HCT116 (cell line): ENCODE results near the gene CA11. TPM values are rescaled to one million over a fixed set of nuclear protein-coding genes. Genes with fewer than 3 reads are reported as not detected.

ENCODE experiments used
- ATAC-seq: fragments of 200-7000 bp; cut with Tn5 transposase; 2 replicates; pipeline ENCODE4 v1.9.1; 2020; ENCODE audit warnings: mild to moderate bottlenecking, moderate library complexity
- BruUV-seq: library from RNA; stranded (reverse); fragments of 400-500 nt; replicated peaks from 2 replicates; lab custom pipeline; 2021; lab: Mats Ljungman, UMichigan
- CTCF ChIA-PET: fragments of 300-600 bp; sonication (Branson Sonifier 250); formaldehyde crosslinking; loops from one replicate; lab custom pipeline; 2021; ENCODE audit warnings: antibody characterized with exemption; lab: Charles Lee
- POLR2A ChIA-PET: fragments of 300-600, 350-600 bp; sonication (Branson Sonifier 250); formaldehyde crosslinking; loops from one replicate; lab custom pipeline; 2021; ENCODE audit warnings: antibody characterized with exemption; lab: Charles Lee
- RAD21 ChIA-PET, 2 experiments: fragments of 300-600 bp; sonication (Branson Sonifier 250); formaldehyde crosslinking; loops; one replicate each; lab custom pipeline; 2023; ENCODE audit warnings: low total read pairs in 2 of 2; ENCODE audit not compliant: uncharacterized antibody in 2 of 2, unreplicated experiment in 2 of 2, low non-redundant PET in 1 of 2; lab: Charles Lee
- DNase-seq: peaks from one replicate; pipeline ENCODE4 v3.0.0-alpha.2; 2010; ENCODE audit warnings: low read depth, low spot score
- H2AFZ ChIP-seq: fragments of 200-600 bp; shearing (Covaris generic), sonication (generic); 2 replicates; pipeline ENCODE4 v1.6.1; 2017; ENCODE audit warnings: low read depth, mixed run types, mixed read lengths, antibody characterized with exemption, low read length; ENCODE audit not compliant: poor library complexity, severe bottlenecking
- H3K27ac ChIP-seq: 2 replicates; pipeline ENCODE4 v1.5.1; 2012; ENCODE audit warnings: low read depth, low read length
- H3K27me3 ChIP-seq: fragments of 200-600 bp; sonication (generic); 2 replicates; pipeline ENCODE4 v1.6.1; 2016; ENCODE audit warnings: mixed run types, low read length, mixed read lengths; ENCODE audit not compliant: insufficient read depth
- H3K36me3 ChIP-seq, 2 experiments: fragments of 200-500 bp in 1 of 2; fragments of 200-600 bp in 1 of 2; sonication (Bioruptor generic) in 1 of 2; sonication (generic) in 1 of 2; 2 replicates each; pipeline versions ENCODE4 v1.5.1 to v1.6.1; 2014 to 2016; ENCODE audit warnings: low read length in 2 of 2, inconsistent platforms in 1 of 2, mixed read lengths in 1 of 2, mixed run types in 1 of 2; ENCODE audit not compliant: insufficient read depth in 2 of 2, control insufficient read depth in 1 of 2
- H3K4me1 ChIP-seq, 2 experiments: fragments of 200-600 bp in 1 of 2; sonication (generic) in 1 of 2; 2 replicates each; pipeline versions ENCODE4 v1.5.1 to v1.6.1; 2012 to 2017; ENCODE audit warnings: low read length in 2 of 2, inconsistent platforms in 1 of 2, mild to moderate bottlenecking in 1 of 2, mixed read lengths in 1 of 2, mixed run types in 1 of 2, moderate library complexity in 1 of 2; ENCODE audit not compliant: insufficient read depth in 2 of 2, control insufficient read depth in 1 of 2
- H3K4me2 ChIP-seq: fragments of 200-600 bp; sonication (generic); 2 replicates; pipeline ENCODE4 v1.6.1; 2017; ENCODE audit warnings: mixed run types, low read length, mixed read lengths
- H3K4me3 ChIP-seq, 2 experiments: fragments of 200-600 bp in 1 of 2; sonication (generic) in 1 of 2; replicated peaks in 1 of 2; 2 replicates each; pipeline ENCODE4 v1.5.1; 2011 to 2016; ENCODE audit warnings: low read length in 2 of 2, control low read depth in 1 of 2, low read depth in 1 of 2, mild to moderate bottlenecking in 1 of 2, mixed read lengths in 1 of 2, mixed run types in 1 of 2
- H3K79me2 ChIP-seq: fragments of 200-600 bp; sonication (generic); 2 replicates; pipeline ENCODE4 v1.6.1; 2017; ENCODE audit warnings: mild to moderate bottlenecking, mixed run types, low read length, moderate library complexity, mixed read lengths; ENCODE audit not compliant: insufficient read depth
- H3K9ac ChIP-seq: fragments of 200-600 bp; sonication (generic); 2 replicates; pipeline ENCODE4 v1.6.1; 2016; ENCODE audit warnings: low read length, mixed read lengths
- H3K9me2 ChIP-seq: fragments of 200-600 bp; sonication (generic), shearing (Covaris generic); 2 replicates; pipeline ENCODE4 v1.6.1; 2017; ENCODE audit warnings: mixed run types, mild to moderate bottlenecking, moderate library complexity; ENCODE audit not compliant: insufficient read depth
- H3K9me3 ChIP-seq, 2 experiments: fragments of 200-500 bp in 1 of 2; fragments of 200-600 bp in 1 of 2; sonication (Bioruptor generic) in 1 of 2; sonication (generic) in 1 of 2; 2 replicates each; pipeline ENCODE4 v1.6.1; 2014 to 2017; ENCODE audit warnings: low read length in 2 of 2, mixed read lengths in 2 of 2, inconsistent platforms in 1 of 2, low read depth in 1 of 2, mild to moderate bottlenecking in 1 of 2, mixed run types in 1 of 2, moderate library complexity in 1 of 2; ENCODE audit not compliant: control insufficient read depth in 1 of 2, insufficient read depth in 1 of 2
- H4K20me1 ChIP-seq: fragments of 200-600 bp; sonication (generic), shearing (Covaris generic); 2 replicates; pipeline ENCODE4 v1.6.1; 2017; ENCODE audit warnings: mixed run types, mild to moderate bottlenecking, moderate library complexity; ENCODE audit not compliant: insufficient read depth
- EGR1 ChIP-seq: IDR thresholded peaks from 2 replicates; pipeline ENCODE4 v1.6.1; 2012; ENCODE audit warnings: low read depth
- POLR2AphosphoS5 ChIP-seq: IDR thresholded peaks from 2 replicates; pipeline ENCODE4 v1.6.1; 2011; ENCODE audit warnings: mild to moderate bottlenecking, low read depth, low read length, moderate library complexity
- RAD21 ChIP-seq: IDR thresholded peaks from 2 replicates; pipeline ENCODE4 v1.6.1; 2012; ENCODE audit warnings: low read depth, mild to moderate bottlenecking
- SP1 ChIP-seq: IDR thresholded peaks from 2 replicates; pipeline ENCODE4 v1.6.1; 2012; ENCODE audit warnings: low read depth
- YY1 ChIP-seq: IDR thresholded peaks from 2 replicates; pipeline ENCODE4 v1.6.1; 2011; ENCODE audit warnings: low read length, low read depth, moderate library complexity, mild to moderate bottlenecking; ENCODE audit not compliant: insufficient replicate concordance; ENCODE audit errors: extremely low read depth
- ZFX ChIP-seq: fragments of 450-650 bp; IDR thresholded peaks from 2 replicates; pipeline ENCODE4 v1.6.1; 2017
- intact Hi-C: fragments of 100-400 bp; cut with micrococcal nuclease; formaldehyde crosslinking; loops from 2 replicates; pipeline ENCODE4 v1.10.0; 2022
- total RNA-seq: library from RNA; stranded (reverse); gene quantifications from one replicate; pipeline ENCODE4 v1.2.1, GENCODE V29; 2021; ENCODE audit not compliant: unreplicated experiment
- TF ChIP-seq, protein P1 (sequence below): IDR thresholded peaks from 2 replicates; pipeline ENCODE4 v1.6.1; 2011; ENCODE audit warnings: mild to moderate bottlenecking, low read length, moderate library complexity; ENCODE audit not compliant: insufficient replicate concordance; ENCODE audit errors: extremely low read depth
- TF ChIP-seq, protein P2 (sequence below): IDR thresholded peaks from 2 replicates; pipeline ENCODE4 v1.6.1; 2012; ENCODE audit warnings: low read depth

The CA11 gene
- total RNA-seq, 1 experiment from 2014 or later: 29.6 TPM

DNA sequence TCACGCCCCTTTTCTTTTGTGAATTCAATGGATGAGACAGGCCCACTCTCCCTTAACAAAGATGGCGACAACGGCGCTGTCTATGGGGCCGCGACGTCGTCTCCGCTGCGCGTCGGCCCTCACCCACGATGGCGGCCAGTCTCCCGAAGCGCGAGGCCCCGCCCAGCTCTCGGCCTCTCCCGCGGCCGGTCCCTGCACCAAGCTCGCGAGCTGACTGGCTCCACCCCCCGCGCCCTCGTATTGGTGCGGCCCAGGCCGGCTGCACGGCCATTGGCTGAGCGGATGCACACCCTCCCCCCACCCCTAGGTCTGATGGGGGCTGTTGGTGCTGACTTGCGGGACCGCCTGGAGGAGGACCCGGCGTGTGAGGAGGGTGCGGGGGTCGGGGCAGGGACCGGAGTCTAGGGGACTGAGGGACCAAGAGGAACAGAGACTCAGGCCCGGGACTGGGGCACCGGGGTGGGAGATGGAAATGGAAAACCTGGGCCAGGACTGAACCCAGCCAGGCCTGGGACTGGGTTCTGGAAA is 21.9 kb downstream of the CA11 start:
- POLR2A ChIA-PET: interaction anchor here (0.9 to 1.3 kb wide), 6 partner anchors 9 to 122 kb away, joined by 4 to 7 read pairs (median 4); partner anchors contain the start of gene FAM83E
- Histone ChIP-seq H3K9ac (peak overlapping the region; percentile 62), H3K27me3 (no peaks in the 10 kb centered on the region), H3K4me1 (peaks cover 23 to 34% of the 10 kb centered on the region in 2 experiments), H3K4me2 (peak overlapping the region; percentile 82), H3K4me3 (peak overlapping the region; percentile 50 to 57), H3K9me3 (no peaks in the 10 kb centered on the region), H3K79me2 (peaks cover 33% of the 10 kb centered on the region), H3K9me2 (no peaks in the 10 kb centered on the region), H3K36me3 (no peaks in the 10 kb centered on the region), H3K27ac (peak overlapping the region; percentile 64), H4K20me1 (no peaks in the 10 kb centered on the region), H2AFZ (no peak overlapping the region)
- TF ChIP-seq, protein P1, sequence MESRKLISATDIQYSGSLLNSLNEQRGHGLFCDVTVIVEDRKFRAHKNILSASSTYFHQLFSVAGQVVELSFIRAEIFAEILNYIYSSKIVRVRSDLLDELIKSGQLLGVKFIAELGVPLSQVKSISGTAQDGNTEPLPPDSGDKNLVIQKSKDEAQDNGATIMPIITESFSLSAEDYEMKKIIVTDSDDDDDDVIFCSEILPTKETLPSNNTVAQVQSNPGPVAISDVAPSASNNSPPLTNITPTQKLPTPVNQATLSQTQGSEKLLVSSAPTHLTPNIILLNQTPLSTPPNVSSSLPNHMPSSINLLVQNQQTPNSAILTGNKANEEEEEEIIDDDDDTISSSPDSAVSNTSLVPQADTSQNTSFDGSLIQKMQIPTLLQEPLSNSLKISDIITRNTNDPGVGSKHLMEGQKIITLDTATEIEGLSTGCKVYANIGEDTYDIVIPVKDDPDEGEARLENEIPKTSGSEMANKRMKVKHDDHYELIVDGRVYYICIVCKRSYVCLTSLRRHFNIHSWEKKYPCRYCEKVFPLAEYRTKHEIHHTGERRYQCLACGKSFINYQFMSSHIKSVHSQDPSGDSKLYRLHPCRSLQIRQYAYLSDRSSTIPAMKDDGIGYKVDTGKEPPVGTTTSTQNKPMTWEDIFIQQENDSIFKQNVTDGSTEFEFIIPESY: peak; percentile 84
- TF ChIP-seq ZFX: no peak
- TF ChIP-seq EGR1: peak; percentile 76; the same call in 1 of the 2 replicates
- TF ChIP-seq RAD21: no peak
- TF ChIP-seq POLR2AphosphoS5: peak; percentile 26; the same call in 1 of the 2 replicates
- TF ChIP-seq, protein P2, sequence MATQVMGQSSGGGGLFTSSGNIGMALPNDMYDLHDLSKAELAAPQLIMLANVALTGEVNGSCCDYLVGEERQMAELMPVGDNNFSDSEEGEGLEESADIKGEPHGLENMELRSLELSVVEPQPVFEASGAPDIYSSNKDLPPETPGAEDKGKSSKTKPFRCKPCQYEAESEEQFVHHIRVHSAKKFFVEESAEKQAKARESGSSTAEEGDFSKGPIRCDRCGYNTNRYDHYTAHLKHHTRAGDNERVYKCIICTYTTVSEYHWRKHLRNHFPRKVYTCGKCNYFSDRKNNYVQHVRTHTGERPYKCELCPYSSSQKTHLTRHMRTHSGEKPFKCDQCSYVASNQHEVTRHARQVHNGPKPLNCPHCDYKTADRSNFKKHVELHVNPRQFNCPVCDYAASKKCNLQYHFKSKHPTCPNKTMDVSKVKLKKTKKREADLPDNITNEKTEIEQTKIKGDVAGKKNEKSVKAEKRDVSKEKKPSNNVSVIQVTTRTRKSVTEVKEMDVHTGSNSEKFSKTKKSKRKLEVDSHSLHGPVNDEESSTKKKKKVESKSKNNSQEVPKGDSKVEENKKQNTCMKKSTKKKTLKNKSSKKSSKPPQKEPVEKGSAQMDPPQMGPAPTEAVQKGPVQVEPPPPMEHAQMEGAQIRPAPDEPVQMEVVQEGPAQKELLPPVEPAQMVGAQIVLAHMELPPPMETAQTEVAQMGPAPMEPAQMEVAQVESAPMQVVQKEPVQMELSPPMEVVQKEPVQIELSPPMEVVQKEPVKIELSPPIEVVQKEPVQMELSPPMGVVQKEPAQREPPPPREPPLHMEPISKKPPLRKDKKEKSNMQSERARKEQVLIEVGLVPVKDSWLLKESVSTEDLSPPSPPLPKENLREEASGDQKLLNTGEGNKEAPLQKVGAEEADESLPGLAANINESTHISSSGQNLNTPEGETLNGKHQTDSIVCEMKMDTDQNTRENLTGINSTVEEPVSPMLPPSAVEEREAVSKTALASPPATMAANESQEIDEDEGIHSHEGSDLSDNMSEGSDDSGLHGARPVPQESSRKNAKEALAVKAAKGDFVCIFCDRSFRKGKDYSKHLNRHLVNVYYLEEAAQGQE: no peak
- peak; percentile 99 for TF ChIP-seq YY1
- TF ChIP-seq SP1: peak; percentile 79
- intact Hi-C loops: no loop called here
- RAD21 ChIA-PET: interaction anchor here in 1 of 2 experiments (0.6 kb wide), 1 partner anchor 10 kb away, joined by 3 read pairs; no protein-coding TSS in a partner anchor
- DNase-seq: peak; percentile 91
- peak; percentile 84 for ATAC-seq
- CTCF ChIA-PET: interaction anchor here (1.0 kb wide), 1 partner anchor 218 kb away, joined by 3 read pairs; no protein-coding TSS in a partner anchor
- BruUV-seq: no TSS peak
